AG04450 (cell line): Measurements from ENCODE around the gene SPAG16. TPM values are rescaled to one million over a fixed set of nuclear protein-coding genes. Genes with fewer than 3 reads are reported as not detected.

Experiments
- CTCF ChIA-PET: fragments of 300-600, 350-600 bp; formaldehyde crosslinking; extraction: SDS; loops from one replicate; lab custom pipeline; 2022; ENCODE audit warnings: antibody characterized with exemption, inconsistent platforms; lab: Charles Lee
- POLR2A ChIA-PET: fragments of 350-600 bp; formaldehyde crosslinking; extraction: SDS; loops from one replicate; lab custom pipeline; 2021; ENCODE audit warnings: antibody characterized with exemption, inconsistent platforms; lab: Yijun Ruan, JAX
- DNase-seq: peaks from one replicate; pipeline ENCODE4 v3.0.0-alpha.2; 2011; ENCODE audit warnings: low read depth, low spot score
- H3K27ac ChIP-seq: one replicate; pipeline ENCODE4 v1.5.1; 2012; ENCODE audit warnings: low read depth, low read length, control low read depth
- H3K27me3 ChIP-seq: one replicate; pipeline ENCODE4 v1.6.0; 2012; ENCODE audit warnings: low read length; ENCODE audit not compliant: control insufficient read depth, insufficient read depth
- H3K4me3 ChIP-seq: 2 replicates; pipeline ENCODE4 v1.5.1; 2011; ENCODE audit warnings: mild to moderate bottlenecking, low read depth, low read length, control low read depth
- H3K9me3 ChIP-seq: 2 replicates; pipeline ENCODE4 v1.5.1; 2012; ENCODE audit warnings: low read length; ENCODE audit not compliant: control insufficient read depth, insufficient read depth
- polyA plus RNA-seq: library from polyadenylated mRNA; depleted of rRNA; stranded (reverse); fragments of >200 nt; gene quantifications from 2 replicates; pipeline ENCODE4 v1.2.3, GENCODE V29; 2011
- TF ChIP-seq, protein P1 (sequence below): IDR thresholded peaks from 2 replicates; pipeline ENCODE4 v1.5.1; 2011; ENCODE audit warnings: low read depth, low read length, control low read depth, inconsistent platforms

SPAG16 gene
- polyA plus RNA-seq, 1 experiment = 28.1 TPM

- ChIA-PET POLR2A (no interaction called here), CTCF (no interaction called here)
- TF ChIP-seq, protein P1, sequence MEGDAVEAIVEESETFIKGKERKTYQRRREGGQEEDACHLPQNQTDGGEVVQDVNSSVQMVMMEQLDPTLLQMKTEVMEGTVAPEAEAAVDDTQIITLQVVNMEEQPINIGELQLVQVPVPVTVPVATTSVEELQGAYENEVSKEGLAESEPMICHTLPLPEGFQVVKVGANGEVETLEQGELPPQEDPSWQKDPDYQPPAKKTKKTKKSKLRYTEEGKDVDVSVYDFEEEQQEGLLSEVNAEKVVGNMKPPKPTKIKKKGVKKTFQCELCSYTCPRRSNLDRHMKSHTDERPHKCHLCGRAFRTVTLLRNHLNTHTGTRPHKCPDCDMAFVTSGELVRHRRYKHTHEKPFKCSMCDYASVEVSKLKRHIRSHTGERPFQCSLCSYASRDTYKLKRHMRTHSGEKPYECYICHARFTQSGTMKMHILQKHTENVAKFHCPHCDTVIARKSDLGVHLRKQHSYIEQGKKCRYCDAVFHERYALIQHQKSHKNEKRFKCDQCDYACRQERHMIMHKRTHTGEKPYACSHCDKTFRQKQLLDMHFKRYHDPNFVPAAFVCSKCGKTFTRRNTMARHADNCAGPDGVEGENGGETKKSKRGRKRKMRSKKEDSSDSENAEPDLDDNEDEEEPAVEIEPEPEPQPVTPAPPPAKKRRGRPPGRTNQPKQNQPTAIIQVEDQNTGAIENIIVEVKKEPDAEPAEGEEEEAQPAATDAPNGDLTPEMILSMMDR = no peak
- Histone ChIP-seq H3K27me3 (no peaks in the 10 kb centered on the region), H3K27ac (no peak overlapping the region), H3K9me3 (no peaks in the 10 kb centered on the region), H3K4me3 (no peak overlapping the region)
- DNase-seq = no peak
Observed at GRCh38 chr2:214217599-214217998, 933.3 kb downstream of the SPAG16 start.

DNA sequence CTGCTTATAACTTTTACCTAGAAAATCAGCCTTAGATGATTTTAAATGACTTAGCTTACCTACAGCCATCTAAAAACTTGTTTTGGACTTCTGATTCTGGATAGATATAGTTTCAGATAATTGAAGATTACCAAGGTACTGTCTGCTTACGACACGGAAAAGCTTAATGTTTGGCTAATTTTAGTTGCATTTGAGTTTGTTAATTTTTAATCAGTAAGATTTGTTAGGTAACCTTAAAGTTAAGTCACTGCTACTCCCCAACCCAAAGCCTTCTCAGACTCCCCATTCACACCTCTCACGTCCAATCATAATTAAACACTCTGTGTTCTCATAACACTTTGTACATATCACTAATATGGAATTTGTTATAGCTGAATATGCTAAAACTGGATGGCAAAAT, 936.0 kb downstream of the SPAG16 start:
- H3K4me3 ChIP-seq = no peak overlapping the region
- no peak overlapping the region for H3K27ac ChIP-seq
- POLR2A ChIA-PET = no interaction called here
- DNase-seq = no peak
- CTCF ChIA-PET = no interaction called here
- TF ChIP-seq, protein P1 = no peak
- no peaks in the 10 kb centered on the region for H3K9me3 ChIP-seq
- H3K27me3 ChIP-seq = no peaks in the 10 kb centered on the region

DNA sequence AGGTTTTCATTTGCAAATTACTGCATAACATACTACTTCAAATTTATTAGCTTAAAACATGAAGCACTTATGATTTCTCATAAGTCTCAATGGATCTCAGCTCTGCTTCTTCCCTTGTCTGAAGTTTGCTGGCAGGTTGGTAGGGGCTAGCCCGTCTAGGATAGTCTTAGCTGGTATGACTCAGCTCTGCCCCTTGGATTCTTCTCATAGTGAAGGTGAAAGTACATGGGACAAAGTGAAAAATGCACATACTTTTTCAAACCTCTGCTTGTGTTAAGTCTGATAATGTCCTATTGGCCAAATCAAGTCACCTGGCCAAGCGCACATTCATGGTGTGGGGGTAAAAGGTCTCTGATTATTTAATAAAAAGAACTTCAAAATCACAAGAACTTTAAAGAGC, 941.8 kb downstream of the SPAG16 start:
- Histone ChIP-seq H3K9me3 (no peaks in the 10 kb centered on the region), H3K4me3 (no peak overlapping the region), H3K27me3 (no peaks in the 10 kb centered on the region), H3K27ac (no peak overlapping the region)
- ChIA-PET POLR2A (interaction anchor here (0.7 kb wide), 1 partner anchor 13 kb away, joined by 3 read pairs; no protein-coding TSS in a partner anchor), CTCF (no interaction called here)
- TF ChIP-seq, protein P1 = no peak
- no peak for DNase-seq

- H3K4me3 ChIP-seq = no peak overlapping the region
- TF ChIP-seq, protein P1 = no peak
- POLR2A ChIA-PET = no interaction called here
- H3K27ac ChIP-seq = no peak overlapping the region
- no peaks in the 10 kb centered on the region for H3K27me3 ChIP-seq
- DNase-seq = no peak
- no peaks in the 10 kb centered on the region for H3K9me3 ChIP-seq
- CTCF ChIA-PET = no interaction called here
Observed at GRCh38 chr2:214232271-214232670, 948.0 kb downstream of the SPAG16 start.

DNA sequence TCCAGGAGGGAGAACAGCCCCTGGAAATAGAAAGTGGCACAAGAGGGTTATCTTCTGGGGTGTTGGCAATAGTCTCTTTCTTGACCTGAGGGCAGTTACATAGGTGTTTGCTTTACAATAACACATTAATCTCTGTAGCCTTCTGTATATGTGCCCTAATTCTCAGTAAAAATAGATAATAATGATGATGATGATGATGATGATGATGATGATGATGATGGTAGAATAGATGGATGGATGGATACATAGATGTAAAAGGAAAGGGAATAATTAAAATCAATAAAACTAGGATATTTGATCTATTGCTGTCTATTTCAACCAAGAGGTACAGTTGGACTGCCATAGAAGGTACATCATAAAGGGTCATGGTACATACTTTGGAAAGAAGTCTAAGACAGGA, 948.9 kb downstream of the SPAG16 start:
- CTCF ChIA-PET = no interaction called here
- no peaks in the 10 kb centered on the region for H3K9me3 ChIP-seq
- TF ChIP-seq, protein P1 = no peak
- no peak overlapping the region for H3K4me3 ChIP-seq
- no peak for DNase-seq
- no peaks in the 10 kb centered on the region for H3K27me3 ChIP-seq
- POLR2A ChIA-PET = no interaction called here
- H3K27ac ChIP-seq = no peak overlapping the region
